PFSK-1 (cell line): ENCODE results near the gene IFRD1.

Experiments
- POLR2AphosphoS5 ChIP-seq: IDR thresholded peaks from 2 replicates; pipeline ENCODE4 v1.6.1; 2012; ENCODE audit warnings: low read depth, mild to moderate bottlenecking, control low read depth, low read length, moderate library complexity
- SIN3A ChIP-seq: IDR thresholded peaks from 2 replicates; pipeline ENCODE4 v1.6.1; 2012; ENCODE audit warnings: mild to moderate bottlenecking, low read length, moderate library complexity, borderline replicate concordance; ENCODE audit not compliant: insufficient read depth
- TAF1 ChIP-seq: IDR thresholded peaks from 2 replicates; pipeline ENCODE4 v1.6.1; 2012; ENCODE audit warnings: low read length, control low read depth, borderline replicate concordance; ENCODE audit not compliant: insufficient read depth

GRCh38 chr7:112450807-112451761, 824 bp downstream of the IFRD1 start:
- TF ChIP-seq POLR2AphosphoS5 (no peak), TAF1 (0 out of 2 replicates have a peak, but pooled peaks have one; percentile 54), SIN3A (no peak)
